Measurements from ENCODE around the gene AKAP6. TPM values are rescaled to one million over a fixed set of nuclear protein-coding genes. Genes with fewer than 3 reads are reported as not detected.

The AKAP6 gene
- total and polyA plus RNA-seq, 2 experiments from 2014 or later = 0.38 to 0.42 TPM

GRCh38 chr14:32621585-32621984 lies 292.5 kb downstream of the AKAP6 start:
- Mint-ChIP-seq H3K27ac (no peak overlapping the region), H3K9me3 (peaks cover 5% of the 10 kb centered on the region; the same call in 1 of the 3 replicates), H3K27me3 (ENCODE audit: insufficient read depth, low read depth, poor library complexity) (peaks cover 3% of the 10 kb centered on the region), H3K36me3 (ENCODE audit: low read depth) (no peaks in the 10 kb centered on the region), H3K4me3 (no peak overlapping the region), H3K4me1 (no peaks in the 10 kb centered on the region)
- DNase-seq (ENCODE audit: low spot score) (no peak), ATAC-seq (no peak)
- H3K27me3 ChIP-seq (ENCODE audit: insufficient read depth) = no peaks in the 10 kb centered on the region
- no peak overlapping the region for H2AFZ ChIP-seq
- H3K4me1 ChIP-seq (ENCODE audit: insufficient read depth) = no peaks in the 10 kb centered on the region
- no peaks in the 10 kb centered on the region for H3K79me2 ChIP-seq (replicated peaks; ENCODE audit: insufficient read depth)
- H3F3A ChIP-seq (replicated peaks; ENCODE audit: low read depth) = no peaks in the 10 kb centered on the region
- no peak overlapping the region for H3K27ac ChIP-seq (ENCODE audit: low read depth)
- H3K4me3 ChIP-seq = no peak overlapping the region
- H3K4me2 ChIP-seq = no peak overlapping the region
- H3K36me3 ChIP-seq (ENCODE audit: insufficient read depth) = no peaks in the 10 kb centered on the region
- H4K20me1 ChIP-seq (replicated peaks; ENCODE audit: insufficient read depth) = no peaks in the 10 kb centered on the region
- TF ChIP-seq, protein P1, sequence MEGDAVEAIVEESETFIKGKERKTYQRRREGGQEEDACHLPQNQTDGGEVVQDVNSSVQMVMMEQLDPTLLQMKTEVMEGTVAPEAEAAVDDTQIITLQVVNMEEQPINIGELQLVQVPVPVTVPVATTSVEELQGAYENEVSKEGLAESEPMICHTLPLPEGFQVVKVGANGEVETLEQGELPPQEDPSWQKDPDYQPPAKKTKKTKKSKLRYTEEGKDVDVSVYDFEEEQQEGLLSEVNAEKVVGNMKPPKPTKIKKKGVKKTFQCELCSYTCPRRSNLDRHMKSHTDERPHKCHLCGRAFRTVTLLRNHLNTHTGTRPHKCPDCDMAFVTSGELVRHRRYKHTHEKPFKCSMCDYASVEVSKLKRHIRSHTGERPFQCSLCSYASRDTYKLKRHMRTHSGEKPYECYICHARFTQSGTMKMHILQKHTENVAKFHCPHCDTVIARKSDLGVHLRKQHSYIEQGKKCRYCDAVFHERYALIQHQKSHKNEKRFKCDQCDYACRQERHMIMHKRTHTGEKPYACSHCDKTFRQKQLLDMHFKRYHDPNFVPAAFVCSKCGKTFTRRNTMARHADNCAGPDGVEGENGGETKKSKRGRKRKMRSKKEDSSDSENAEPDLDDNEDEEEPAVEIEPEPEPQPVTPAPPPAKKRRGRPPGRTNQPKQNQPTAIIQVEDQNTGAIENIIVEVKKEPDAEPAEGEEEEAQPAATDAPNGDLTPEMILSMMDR (conservative IDR thresholded peaks at IDR 0.05; ENCODE audit: low read depth in 2 of 2) = no peak
- TF ChIP-seq STAT1 (IDR thresholded peaks at IDR 0.05; ENCODE audit: unreplicated experiment) (no peak), ZNF114 (CRISPR knock-in tag; IDR thresholded peaks at IDR 0.05) (no peak), NANOG (IDR thresholded peaks at IDR 0.05; ENCODE audit: borderline replicate concordance) (no peak), ZNF462 (CRISPR knock-in tag; IDR thresholded peaks at IDR 0.05) (no peak), EZH2 (IDR thresholded peaks at IDR 0.05; ENCODE audit: low read depth, unreplicated experiment) (no peak), CREB1 (CRISPR knock-in tag; IDR thresholded peaks at IDR 0.05; ENCODE audit: low read depth) (no peak), JUNB (IDR thresholded peaks at IDR 0.05; ENCODE audit: unreplicated experiment) (no peak)
- H3K9me2 ChIP-seq (ENCODE audit: insufficient read depth) = no peaks in the 10 kb centered on the region

Data from GM23338 (cell line).